8988T (cell line): ENCODE results near the gene BLACAT1.
"Not testable (repeated sequence)": the region's sequence is repeated elsewhere in the genome, so short reads cannot be mapped to it uniquely, and the experiment has no call there.

ENCODE experiments used
- DNase-seq: peaks from one replicate; pipeline ENCODE4 v3.0.0; 2011

Gene BLACAT1

DNA sequence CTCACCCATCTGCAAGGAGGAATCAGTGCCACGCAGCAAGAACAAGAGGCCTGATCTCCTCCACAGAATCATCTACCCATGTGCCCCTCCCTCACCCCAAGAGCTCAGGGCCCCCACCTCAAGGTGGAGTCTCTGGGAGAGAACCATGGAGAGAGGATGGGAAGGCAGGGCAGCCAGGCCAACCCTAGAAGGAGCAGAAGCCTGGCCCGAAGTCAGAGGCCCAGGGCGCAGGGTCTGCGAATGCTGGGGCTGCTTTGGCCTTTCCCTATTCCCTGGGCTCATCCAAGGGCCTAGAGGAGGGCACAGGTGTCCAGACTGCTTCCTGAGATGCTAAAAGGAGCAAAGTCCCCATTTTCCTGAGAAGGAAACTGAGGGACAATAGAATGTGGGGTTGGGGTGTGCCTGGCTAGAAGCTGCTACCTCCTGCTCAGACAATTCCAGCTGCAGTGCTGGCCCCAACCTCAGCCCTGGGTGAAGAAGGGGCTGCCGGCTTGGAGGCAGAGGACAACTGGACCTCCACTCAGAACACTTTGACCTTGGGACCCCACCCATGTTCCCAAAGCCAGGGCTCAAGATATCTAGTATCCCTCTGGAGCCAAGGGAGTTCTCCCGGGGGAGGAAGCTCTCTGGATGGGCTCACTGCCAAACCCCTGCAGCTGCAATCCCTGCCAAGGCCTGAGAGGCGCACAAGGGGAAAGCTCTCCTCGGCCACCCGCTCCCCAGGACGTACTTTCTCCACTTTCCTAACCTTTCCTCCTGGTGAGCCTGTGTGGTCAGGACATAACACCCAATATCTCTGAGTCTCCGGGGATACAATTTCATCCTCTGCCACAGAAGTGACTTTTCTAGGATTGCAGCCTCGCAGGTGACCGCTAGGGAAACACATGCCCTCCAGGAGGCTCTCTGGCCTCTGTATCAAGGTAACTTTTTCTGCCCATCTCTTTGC is 17.4 kb downstream of the BLACAT1 start:
- DNase-seq = no peak

DNA sequence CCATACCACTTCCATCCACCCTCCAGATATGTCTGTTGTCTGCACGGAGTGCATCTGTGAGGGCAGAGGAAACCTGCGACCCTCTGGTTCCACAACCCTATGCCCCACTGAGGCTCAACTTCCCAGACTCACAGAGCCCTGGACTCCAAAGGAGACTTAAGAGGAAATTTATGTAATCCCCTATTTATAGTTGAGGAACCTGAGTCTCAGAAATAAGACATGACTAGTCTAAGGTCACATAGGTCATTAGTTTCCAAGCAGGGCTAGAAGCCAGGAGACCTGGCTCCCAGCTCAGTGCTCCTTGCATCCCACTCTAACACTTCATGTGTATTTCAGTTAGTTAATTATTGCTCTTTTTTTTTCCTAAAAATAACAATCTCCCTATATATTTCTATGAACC is 18.3 kb downstream of the BLACAT1 start:
- no peak for DNase-seq

DNA sequence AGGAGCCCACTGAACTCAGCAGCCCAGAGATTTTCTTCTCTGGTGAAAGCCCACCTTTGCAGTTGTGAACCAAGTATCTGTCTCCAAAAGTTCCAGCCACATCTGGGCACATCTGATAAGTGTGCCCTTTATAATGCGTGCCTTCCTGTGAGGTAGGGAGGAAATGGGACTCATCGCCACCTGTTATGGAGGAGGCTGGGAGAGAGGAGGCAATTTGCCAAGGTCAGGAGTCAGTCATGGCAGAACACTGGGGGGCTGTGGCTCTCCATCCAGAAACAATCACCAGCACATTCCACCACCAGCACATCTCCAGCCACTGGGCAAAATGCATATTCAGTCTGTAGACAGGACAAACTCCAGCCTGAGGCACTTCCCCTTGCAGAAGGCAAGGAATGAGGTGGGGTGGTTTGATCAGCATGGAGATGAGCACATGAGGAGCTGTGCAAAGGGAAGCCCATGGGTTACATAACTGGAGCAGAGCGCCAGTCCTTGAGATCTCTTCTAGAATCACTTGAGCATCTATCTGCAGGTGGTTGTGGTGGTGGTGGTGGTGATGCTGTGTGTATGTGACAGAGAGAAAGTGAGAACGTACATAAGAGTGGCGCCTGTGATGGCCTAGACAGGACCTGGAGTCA is 19.0 kb downstream of the BLACAT1 start:
- DNase-seq = no peak

DNA sequence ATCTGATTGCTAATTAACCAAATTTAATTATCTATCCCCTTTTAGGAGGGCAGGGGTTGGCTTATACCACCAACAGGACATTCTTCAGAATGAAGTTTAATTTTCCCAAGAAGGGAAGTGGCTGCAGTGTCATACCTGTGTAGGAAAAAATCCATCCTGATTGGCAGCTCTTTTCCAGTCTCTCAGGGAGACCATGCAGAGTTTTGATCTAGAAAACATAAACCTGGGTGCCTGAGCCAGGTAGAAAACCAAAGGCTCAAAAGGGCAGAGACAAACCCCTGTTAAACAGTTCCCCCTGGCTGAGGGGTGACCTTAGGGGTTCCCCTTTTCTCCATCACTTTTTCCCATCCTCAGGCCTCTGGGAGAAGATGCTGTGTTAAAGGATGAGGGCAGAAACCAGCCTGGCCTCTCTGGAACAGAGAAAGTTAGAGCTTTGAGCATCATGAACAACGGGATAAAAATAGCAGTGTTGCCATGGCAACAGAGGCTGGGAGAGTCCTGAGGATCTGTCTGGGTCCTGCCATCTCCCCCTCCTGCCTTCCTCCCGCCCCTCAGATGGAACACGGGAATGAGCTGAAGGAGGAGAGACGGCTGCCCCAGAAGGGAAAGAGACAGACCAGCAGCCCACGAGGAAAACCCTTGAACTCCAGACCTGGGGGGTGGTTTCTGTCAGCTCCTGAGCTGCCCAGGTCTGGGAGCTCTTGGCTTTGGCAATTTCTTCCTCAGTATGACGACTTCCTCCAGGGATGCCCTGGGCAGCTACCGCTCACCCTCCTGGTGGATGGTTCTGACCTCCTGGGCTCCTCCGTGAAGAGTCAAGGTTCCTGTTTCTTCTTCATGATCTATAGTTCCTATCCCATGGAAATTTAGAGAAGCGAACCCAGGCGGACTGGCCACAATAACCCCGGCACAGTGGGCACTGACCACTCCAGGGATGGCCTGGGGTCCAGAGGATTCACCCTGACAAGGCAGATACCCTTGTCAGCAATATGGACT is 20.0 kb downstream of the BLACAT1 start:
- no peak for DNase-seq

DNA sequence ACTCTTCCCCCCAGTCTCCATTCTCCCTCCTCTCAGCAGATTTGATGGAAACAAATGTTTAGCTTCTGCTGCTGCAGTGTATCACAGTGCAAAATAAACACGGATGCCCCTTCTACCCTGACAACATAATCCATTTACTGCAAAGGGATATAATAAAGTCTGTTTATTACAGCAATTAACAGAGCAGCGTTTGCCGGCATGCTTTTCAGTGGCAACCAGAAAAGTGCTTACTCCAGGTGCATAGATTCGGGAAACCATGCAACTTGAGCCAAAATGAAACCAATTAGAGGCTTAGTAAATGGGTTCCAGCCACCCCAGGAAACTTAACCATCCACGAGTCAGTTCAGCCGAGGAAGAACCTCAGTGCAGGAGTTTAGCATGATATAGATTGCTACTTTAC is 21.1 kb downstream of the BLACAT1 start:
- no peak for DNase-seq

DNA sequence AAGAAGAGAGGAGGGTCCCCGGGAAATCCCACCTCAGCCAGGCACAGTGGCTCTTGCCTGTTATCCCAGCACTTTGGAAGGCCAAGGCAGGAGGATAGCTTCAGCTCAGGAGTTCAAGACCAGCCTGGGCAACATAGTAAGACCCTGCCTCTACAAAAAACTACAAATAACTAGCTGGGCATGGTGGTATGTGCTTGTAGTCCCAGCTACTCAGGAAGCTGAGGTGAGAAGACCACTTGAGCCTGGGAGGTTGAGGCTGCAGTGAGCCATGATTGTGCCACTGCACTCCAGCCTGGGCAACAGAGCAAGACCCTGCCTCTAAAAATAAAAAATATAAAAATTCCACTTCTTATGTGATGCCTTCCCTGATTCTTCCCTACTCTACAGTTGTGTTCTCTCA is 23.2 kb downstream of the BLACAT1 start:
- not testable (repeated sequence) for DNase-seq

DNA sequence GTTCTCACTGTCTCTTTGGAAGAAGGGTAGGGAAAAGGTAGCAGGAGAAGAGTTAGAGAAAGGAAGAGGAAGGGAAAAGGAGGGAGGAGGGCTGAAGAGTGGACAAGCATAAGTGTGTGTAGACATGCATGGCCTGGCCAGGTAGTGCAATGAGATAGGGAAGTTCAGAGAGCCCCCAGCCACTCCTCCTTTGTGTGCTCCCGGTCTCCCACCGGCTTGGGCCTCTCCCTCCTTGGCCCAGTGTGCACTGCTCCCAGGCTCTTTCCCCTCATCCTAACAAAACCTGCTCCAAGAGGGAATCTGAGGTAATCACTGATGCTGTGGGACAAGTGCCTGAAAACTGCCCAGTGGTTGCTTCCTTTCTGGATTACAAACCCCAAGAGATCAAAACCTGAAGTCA is 23.7 kb downstream of the BLACAT1 start:
- DNase-seq = no peak

DNA sequence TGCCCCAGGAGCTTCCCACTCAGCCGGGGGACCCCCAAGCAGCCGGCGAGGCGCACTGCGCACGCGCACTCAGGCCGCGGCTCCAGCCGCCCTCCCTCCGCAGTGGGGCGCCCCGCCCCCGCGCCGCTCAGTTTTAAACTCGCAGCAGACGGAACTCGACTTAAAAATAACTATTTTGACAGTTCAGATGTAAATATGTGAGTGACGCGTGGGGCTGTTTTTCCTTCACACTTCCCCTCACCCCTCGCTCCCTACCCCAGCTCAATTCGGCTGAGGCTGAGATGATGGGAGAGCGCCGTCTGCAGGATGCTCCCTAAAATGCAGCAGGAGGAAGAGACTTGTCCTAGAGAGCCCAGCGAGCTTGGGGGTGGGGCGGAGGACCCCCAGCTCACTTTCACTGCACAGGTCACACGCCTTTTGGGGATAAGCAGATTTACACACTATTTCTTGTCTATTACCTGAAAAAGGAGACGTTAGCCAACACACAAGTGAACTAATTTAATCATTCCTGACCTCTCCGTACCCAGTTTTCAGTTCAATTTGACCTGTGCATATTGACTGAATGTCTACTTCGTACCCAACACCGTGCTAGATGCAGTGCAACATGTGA is 25.0 kb downstream of the BLACAT1 start:
- DNase-seq = no peak

DNA sequence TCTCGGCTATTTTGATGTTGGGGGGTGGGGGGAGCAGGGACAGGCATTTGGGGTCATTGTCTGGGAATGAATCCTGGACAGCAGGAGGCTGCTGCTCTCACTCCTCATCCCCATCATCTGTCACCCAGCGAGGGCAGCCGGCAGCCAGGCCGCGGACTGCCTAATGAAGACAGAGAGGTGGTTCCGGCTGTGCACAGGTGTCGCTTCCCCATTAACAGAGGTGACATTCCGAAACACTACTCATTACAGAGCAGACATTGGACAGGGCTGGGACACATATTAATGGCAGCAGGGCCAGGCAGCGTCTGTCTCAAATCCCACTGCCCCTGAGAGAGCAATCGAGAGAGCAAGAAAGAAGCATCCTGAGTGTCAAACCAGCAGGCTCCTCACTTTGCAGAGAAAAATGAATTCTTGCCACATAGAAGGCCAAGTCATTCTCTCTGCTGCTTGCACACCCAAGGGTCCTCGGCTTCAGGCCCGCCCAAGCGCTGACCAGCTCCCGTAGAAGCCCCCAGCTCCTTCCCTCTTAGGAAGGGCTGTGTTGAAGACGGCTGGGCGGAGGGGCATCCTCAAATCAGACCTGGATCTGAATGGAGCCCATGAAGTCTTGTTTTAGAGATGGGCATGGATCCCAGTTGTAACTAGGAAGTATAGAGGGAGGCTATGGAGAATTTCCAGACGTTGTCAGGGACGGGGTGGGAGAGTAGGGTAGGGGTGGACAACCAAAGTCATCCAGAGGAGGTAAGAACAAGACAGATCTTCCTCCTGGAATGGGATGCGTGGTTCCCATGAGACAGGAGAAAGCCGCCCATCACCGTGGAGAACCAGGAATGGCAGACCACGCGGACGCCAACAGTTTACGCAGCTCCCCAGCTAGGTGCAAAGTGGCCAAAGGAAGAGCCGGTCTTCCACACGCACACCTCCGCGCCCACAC is 25.8 kb downstream of the BLACAT1 start:
- no peak for DNase-seq

DNA sequence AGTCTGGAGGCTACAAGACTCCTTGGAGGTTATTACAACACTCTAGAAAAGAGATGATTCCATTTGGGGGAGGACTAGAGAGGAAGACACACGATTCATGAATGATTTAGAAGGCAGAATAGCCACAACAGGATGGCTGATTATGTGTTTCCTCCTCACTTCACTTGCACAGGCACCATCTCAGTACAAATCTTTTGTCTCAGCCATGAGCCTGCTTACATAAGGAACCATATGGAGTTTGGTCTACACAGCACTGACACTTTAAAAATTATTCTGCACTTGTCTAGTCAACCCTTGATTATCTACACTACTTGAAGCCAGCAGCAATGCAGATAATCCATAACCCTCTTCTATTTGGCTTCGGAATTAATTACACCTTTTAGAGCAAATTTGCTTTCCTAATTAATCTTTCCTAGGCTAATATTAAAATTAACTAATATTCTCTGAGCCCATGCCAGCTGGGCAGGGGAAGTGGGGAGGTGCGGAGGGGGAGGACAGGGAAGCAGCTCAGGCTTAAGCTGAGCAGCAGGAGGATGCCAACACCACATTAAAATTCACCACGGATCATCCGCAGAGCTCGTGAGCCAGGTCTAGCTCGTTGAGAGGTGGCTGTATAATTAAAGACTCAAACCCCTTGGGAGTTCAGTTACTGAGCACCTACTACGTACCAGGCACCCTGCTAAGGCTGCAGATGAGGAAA is 30.8 kb downstream of the BLACAT1 start:
- no peak for DNase-seq

DNA sequence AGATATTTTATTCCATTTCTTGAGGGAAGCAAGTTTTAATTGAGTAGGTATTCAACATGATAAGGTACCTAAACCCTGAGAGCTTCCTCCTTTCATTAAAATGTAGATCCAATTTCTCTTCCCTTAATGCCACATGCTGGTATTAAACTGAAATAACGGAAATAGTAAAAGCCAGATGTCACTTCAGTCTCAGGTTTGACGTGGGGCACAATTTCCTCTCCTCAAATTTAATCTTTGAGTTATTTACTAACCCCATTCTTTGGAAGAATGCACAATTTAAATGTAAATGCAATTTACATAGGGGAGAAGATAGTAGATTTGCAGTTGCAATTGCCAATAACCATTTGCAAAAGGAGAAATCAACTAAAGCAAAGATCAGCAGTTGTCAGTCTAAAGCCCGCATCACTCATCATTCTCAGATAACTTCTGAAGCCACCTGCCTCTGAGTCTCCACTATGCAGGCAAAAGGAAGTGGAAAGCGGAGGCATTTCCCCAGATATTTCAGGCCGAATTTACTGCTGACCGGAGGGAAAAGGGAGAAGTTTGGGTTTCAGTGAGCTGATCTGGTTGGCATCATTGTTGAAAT is 31.9 kb downstream of the BLACAT1 start:
- no peak for DNase-seq

DNA sequence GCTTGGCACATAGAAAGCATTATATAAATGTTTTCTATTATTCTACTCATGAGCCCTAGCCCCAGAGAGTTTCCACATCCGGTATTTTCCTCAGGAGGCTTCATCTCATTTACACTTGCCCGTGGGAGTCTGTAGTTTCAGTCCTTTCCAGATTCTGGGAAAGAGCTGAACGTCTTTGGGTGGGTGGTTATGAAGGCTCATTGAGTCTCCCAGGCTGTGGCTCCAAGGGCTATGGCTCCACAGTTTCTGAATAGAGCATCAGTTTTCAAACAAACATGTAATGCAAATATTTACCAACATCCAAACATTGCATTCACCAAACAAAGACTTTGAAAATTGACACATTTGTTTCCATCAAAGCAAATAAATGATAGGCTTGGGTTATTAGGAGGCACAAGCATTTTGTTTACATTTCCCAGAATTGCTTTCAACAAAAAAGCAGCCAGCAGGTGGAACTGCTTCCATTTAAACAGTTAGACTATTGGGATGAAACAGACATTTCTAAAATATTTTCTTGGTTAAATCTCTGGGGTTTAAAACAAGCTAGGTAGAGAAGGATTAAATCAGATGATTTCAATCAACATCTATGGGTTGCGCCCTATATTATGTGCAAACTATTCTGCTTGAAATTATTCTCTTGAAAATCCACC is 32.7 kb downstream of the BLACAT1 start:
- no peak for DNase-seq

DNA sequence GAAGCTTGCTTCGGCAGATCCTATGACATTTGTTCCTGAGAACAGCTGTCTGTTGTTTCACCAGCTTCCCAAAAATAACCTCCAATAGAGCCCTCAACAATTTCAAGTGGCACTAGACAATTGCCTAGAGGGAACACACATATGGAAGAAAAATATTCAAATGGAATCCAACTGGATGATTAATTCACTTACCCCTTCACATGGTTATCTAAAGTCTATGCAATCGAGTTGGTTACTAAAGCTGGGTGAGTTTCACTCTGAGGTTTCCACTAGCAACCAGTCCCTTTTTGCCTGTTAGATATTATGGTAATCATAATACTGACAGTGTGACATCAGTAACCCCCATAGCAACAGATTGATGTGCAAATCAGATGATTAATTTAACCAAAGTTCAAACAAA is 34.0 kb downstream of the BLACAT1 start, which contains the start of gene LEMD1:
TSS of gene LEMD1 (minus strand) at position 259 of the 400 bp plus-strand sequence. CDS start 1,520 bp downstream, outside the sequence.
- no peak for DNase-seq

DNA sequence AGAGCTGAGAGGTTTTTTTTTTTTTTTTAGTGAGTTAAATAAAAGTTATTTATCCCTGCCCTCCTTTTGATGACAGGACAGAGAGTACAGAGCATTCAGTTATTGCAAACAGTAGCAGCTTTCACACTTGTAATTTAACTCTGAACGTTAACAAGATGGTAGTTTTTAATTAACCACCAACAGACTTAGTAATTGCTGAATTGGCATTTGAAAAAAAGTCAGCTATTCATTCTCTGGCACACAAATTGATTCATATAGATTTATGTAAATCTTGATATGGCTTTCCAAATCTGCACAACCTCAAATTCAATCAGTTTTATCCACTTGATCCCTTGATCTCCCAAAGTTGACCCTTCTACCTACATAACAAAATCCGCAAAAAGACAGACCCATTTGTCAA is 34.9 kb downstream of the BLACAT1 start:
- no peak for DNase-seq

DNA sequence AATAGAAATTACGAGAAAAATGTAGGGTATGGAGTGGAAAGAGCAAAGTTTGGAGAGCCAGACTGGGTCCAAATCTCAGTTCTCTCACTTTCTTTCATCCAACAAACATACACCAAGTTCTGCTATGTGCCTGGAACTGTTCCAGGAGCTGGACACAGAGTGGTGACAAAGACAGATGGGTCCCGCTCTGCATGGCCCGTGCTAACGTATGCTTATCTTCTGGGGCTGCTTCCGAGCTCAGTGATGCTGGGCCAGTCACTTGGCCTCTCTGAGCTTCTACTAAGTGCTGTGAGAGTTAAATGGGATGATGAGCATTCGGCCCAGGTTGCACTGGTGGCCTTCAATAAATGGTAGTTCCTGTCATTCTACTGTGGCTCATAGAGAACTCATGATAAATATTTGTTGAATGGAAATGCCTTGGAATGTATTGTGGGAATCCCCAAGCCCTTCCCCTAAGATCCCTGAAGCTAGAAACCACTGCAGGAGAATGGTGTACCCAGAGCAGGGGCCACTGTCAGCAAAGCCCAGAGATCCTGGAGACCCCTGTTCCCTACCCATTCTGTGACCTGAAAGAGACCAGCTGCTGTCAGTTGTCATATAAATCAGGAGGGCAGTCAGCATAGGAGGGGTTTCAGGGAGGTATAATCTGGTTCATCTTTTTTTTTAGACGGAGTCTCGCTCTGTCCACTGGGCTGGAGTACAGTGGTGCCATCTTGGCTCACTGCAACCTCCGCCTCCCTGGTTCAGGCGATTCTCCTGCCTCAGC is 37.8 kb downstream of the BLACAT1 start:
- DNase-seq = no peak

DNA sequence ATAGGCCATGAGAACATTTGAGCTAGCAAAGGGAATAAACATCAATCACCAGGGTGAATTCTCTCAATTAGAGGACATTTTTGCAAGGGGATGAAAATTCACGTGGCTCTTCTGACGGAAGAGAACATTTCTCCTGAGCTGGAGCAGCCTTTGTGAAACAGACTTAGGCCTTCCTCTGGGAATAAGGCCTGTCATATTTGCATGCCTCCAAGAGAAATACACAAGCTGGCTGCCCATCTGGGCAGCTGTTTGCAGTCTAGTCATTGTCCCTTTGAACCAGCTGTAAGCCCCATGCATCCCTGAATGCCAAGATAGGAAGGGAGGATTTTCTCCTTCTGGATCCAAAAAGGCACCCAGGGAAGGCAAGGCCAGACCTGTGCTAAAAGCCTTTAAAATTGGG is 39.5 kb downstream of the BLACAT1 start:
- no peak for DNase-seq

DNA sequence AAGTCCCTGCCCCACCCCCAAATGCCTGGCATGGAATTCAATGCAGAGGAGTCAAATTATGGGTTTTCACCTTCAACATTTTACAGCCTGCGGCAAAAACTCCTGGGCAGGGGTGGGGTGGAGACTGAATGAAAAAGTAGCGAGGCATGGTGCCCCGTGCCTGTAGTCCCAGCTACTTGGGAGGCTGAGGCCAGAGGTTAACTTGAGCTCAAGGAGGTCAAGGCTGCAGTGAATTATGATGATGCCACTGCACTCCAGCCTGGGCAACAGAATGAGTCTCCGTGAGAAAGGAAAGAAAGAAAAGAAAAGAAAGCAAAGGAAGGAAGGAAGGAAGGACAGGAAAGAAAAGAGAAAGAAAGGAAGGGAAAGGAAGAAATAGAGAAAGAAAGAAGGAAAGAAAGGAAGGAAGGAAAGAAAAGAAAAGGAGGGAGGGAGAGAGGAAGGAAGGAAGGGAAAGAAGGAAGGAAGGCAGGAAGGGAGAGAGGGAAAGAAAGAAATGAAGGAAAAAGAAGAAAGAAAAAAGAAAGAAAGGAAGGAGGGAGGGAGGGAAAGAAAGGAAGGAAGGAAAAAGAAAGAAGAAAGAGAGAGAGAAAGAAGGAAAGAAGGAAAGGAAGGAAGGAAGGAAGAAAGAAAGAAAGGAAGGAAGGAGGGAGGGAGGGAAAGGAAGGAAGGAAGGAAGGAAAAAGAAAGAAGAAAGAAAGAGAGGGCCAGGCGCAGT is 45.1 kb downstream of the BLACAT1 start:
- no peak for DNase-seq

DNA sequence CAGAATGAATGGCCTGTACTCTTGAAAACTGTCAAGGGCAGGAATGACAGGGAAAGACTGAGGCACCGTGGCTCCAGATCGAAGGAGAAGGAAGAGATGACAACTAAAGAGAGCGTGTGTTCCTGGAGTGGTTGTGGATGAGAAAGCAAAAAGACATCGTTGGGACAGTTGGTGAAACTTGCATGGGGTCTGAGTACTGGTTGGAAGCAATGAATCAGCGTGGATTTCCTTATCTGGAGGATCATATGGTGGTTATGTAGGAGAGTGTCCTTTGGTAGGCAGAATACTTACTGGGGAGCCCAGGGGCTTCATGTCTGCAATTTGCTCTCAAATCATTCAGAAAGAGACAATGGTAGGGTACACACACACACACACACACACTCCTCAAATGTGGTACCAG is 47.9 kb downstream of the BLACAT1 start:
- DNase-seq = no peak
